WERI-Rb-1 (cell line): ENCODE measurements around the gene DDO.

Experiments
- DNase-seq: peaks from one replicate; pipeline ENCODE4 v3.0.0-alpha.2; 2020
- H3K27ac ChIP-seq: fragments of 250-450 bp; sonication (Bioruptor Pico); 2 replicates; pipeline ENCODE4 v1.5.1; 2020; ENCODE audit warnings: mild to moderate bottlenecking, moderate library complexity
- H3K27me3 ChIP-seq: fragments of 250-450 bp; sonication (Bioruptor Pico); 2 replicates; pipeline ENCODE4 v1.5.1; 2021; ENCODE audit warnings: mild to moderate bottlenecking, low read depth, moderate library complexity; ENCODE audit not compliant: insufficient read depth, severe bottlenecking
- H3K36me3 ChIP-seq: fragments of 250-450 bp; sonication (Bioruptor Pico); 2 replicates; pipeline ENCODE4 v1.5.1; 2020; ENCODE audit warnings: mild to moderate bottlenecking, moderate library complexity
- H3K4me3 ChIP-seq: 2 replicates; pipeline ENCODE4 v1.5.1; 2011; ENCODE audit warnings: low read depth, mild to moderate bottlenecking, control low read depth, low read length
- H3K9me3 ChIP-seq: fragments of 250-450 bp; sonication (Bioruptor Pico); 2 replicates; pipeline ENCODE4 v1.5.1; 2021; ENCODE audit warnings: mild to moderate bottlenecking, moderate library complexity; ENCODE audit not compliant: severe bottlenecking
- TF ChIP-seq, protein P1 (sequence below): IDR thresholded peaks from 2 replicates; pipeline ENCODE4 v1.5.1; 2011; ENCODE audit warnings: low read depth, mild to moderate bottlenecking, control low read depth, inconsistent platforms, low read length

The DDO gene

DNA sequence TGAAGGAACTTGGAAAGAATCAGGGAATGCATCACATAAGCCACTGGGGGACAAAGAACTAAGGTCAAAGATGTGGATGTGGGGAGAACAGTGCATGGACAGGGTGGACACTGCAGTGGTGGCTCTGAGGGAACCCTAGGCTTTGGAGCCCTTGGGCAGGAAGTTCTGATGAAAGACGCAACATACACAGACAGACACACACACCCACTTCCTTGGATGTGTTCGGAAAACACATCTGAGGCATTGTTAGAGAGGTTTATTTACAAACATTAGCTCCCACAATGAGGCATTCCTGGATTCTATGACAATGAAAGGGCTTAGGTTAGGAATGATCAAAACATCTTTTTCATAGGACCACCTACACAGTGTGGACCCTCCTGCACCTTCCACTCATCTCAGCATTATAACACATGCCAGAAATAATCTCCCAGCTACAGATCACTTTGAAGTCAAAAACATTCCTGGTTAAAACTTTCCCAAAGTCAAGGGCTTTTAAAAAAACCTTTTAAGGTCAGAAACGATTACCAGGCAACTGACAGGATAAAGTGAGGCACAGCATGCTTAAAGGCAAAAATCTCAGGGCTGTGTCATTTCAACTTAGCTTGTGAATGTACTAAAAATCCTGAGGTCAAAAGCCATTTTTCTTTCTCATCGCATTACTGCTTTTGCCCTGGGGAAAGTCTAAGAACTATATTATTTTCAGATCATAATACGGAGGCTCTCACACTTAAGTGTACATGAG lies 50.8 kb downstream of the DDO start:
- DNase-seq: no peak
- no peaks in the 10 kb centered on the region for H3K27me3 ChIP-seq

DNA sequence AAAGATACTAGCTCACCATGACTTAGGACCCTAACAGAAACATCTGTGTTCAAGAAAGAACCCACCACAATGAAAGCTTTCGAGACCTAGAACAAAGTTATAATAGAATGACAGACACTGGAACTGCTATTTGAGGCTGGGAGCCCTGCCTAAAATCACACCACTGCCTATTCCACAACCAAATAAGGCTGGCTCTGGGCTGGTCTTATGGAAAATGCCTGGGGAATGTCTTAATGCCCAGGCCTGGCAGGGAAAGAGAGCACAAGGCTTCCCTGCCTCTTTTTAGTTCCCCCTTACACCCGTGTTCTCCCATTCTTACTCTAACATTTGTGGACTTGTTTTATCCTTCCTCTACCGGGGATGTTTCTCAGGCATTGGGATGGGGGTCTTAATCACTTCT lies 51.6 kb downstream of the DDO start:
- H3K9me3 ChIP-seq: no peaks in the 10 kb centered on the region
- no peak overlapping the region for H3K4me3 ChIP-seq
- no peaks in the 10 kb centered on the region for H3K36me3 ChIP-seq
- TF ChIP-seq, protein P1, sequence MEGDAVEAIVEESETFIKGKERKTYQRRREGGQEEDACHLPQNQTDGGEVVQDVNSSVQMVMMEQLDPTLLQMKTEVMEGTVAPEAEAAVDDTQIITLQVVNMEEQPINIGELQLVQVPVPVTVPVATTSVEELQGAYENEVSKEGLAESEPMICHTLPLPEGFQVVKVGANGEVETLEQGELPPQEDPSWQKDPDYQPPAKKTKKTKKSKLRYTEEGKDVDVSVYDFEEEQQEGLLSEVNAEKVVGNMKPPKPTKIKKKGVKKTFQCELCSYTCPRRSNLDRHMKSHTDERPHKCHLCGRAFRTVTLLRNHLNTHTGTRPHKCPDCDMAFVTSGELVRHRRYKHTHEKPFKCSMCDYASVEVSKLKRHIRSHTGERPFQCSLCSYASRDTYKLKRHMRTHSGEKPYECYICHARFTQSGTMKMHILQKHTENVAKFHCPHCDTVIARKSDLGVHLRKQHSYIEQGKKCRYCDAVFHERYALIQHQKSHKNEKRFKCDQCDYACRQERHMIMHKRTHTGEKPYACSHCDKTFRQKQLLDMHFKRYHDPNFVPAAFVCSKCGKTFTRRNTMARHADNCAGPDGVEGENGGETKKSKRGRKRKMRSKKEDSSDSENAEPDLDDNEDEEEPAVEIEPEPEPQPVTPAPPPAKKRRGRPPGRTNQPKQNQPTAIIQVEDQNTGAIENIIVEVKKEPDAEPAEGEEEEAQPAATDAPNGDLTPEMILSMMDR: no peak
- H3K27ac ChIP-seq: no peak overlapping the region
- no peak for DNase-seq
- no peaks in the 10 kb centered on the region for H3K27me3 ChIP-seq

More for the DNA sequence above, 50.8 kb downstream of the DDO start:
- H3K9me3 ChIP-seq: no peaks in the 10 kb centered on the region
- no peak overlapping the region for H3K27ac ChIP-seq
- H3K36me3 ChIP-seq: no peaks in the 10 kb centered on the region
- TF ChIP-seq, protein P1: no peak
- H3K4me3 ChIP-seq: no peak overlapping the region

DNA sequence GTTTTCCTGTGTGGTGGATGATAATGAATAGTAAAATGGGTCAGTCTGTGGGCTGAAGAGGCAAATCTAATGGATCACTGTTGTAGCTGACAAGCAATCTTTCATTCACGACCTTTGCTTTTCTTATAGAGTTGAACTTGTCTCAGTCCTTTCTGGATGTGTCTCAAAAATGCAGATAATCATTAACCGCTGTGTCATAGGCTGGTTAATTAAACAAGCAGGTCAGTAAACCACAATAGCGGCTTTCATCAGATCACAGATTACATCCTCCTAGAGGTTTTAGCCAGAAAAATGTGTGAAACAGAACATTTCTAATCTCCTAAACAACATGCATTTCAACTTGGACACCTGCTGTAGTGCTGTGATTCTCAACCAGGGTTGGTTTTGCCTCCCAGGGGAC lies 54.7 kb downstream of the DDO start:
- TF ChIP-seq, protein P1: no peak

DNA sequence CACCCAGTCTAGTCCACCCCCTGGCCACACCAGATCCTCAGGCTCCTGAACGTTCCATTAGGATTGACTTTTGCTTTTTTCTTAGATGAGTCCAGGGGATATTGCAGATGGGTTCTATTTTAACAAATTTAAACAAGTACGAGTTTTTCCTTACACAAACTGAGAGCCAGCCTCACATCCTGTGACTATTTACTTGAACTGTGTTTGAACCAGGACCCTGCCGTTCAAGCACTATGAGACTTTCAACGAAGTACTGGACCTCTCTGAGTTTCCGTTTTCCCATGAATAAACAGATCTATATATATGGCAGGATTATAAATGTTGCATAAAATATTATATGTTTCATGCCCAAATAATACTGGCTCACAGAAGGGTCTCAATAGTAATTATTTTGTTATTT lies 55.8 kb downstream of the DDO start:
- Histone ChIP-seq H3K4me3 (no peak overlapping the region), H3K27ac (no peak overlapping the region), H3K36me3 (no peaks in the 10 kb centered on the region), H3K9me3 (no peaks in the 10 kb centered on the region), H3K27me3 (no peaks in the 10 kb centered on the region)
- TF ChIP-seq, protein P1: no peak
- no peak for DNase-seq

More for the DNA sequence above, 54.7 kb downstream of the DDO start:
- H3K4me3 ChIP-seq: no peak overlapping the region
- no peaks in the 10 kb centered on the region for H3K36me3 ChIP-seq
- H3K27me3 ChIP-seq: no peaks in the 10 kb centered on the region
- no peak for DNase-seq
- no peaks in the 10 kb centered on the region for H3K9me3 ChIP-seq
- H3K27ac ChIP-seq: no peak overlapping the region

DNA sequence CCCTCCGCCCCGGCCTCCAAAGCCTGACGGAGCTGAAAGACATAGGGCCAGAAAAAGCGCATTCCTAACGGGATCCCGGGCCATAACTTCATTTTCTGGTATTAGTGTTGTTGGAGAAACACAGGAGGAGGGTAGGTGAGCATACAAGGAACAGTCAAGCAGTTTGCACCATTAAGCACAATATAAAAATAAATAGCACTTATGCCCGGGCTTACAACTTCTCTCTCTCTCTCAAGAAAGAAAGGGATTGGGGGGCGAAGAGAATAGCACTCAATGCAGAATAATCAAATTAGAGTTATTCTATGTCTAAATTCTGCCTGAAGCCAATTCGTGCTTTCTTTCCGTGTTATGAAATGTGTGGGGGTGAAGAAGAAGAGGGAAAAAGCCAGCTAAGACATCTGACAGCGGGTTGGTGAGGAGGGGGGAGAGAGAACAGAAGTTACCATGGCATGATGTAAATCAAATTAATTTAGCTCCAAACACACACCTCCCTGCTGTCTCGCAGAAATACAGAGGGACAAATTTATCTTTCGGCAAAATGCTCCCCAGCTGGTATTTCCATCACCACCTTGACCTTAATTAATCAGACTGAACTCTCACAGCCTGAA lies 56.7 kb downstream of the DDO start:
- TF ChIP-seq, protein P1: no peak
- no peak for DNase-seq
- Histone ChIP-seq H3K27me3 (no peaks in the 10 kb centered on the region), H3K4me3 (peak overlapping the region; percentile 71), H3K27ac (peak overlapping the region; percentile 71), H3K9me3 (no peaks in the 10 kb centered on the region), H3K36me3 (no peaks in the 10 kb centered on the region)
